Measurements from ENCODE around the gene ADRA1B.
"Not testable (repeated sequence)": the region's sequence is repeated elsewhere in the genome, so short reads cannot be mapped to it uniquely, and the experiment has no call there.

The ADRA1B gene

DNA sequence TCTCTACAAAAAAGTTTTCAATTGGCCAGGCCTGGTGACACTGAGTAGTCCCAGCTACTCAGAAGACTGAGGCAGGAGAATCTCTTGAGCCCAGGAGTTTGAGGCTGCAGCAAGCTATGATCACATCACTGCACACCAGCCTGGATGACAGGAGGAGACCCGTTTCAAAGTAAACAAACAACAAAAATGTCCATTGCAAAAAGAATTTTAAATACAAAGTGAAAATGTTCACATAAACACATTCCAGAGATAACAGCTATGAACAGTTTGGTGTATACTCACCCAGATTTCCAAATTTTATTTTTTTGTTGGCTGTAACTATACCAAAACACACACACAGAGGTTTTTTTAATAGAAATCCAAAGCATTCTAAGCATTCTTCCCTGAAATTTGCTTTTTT, 39.8 kb downstream of the ADRA1B start:
- in situ Hi-C loops (cut with HindIII; ENCODE audit: low sequenced_read_pairs): no loop called here
- no peak for DNase-seq (ENCODE audit: low read depth)
- TF ChIP-seq, protein P1, sequence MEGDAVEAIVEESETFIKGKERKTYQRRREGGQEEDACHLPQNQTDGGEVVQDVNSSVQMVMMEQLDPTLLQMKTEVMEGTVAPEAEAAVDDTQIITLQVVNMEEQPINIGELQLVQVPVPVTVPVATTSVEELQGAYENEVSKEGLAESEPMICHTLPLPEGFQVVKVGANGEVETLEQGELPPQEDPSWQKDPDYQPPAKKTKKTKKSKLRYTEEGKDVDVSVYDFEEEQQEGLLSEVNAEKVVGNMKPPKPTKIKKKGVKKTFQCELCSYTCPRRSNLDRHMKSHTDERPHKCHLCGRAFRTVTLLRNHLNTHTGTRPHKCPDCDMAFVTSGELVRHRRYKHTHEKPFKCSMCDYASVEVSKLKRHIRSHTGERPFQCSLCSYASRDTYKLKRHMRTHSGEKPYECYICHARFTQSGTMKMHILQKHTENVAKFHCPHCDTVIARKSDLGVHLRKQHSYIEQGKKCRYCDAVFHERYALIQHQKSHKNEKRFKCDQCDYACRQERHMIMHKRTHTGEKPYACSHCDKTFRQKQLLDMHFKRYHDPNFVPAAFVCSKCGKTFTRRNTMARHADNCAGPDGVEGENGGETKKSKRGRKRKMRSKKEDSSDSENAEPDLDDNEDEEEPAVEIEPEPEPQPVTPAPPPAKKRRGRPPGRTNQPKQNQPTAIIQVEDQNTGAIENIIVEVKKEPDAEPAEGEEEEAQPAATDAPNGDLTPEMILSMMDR (IDR thresholded peaks at IDR 0.05; ENCODE audit: low read depth, low read length, missing control alignments): no peak
- no peak overlapping the region for H3K4me3 ChIP-seq (ENCODE audit: low read depth, low read length)

DNA sequence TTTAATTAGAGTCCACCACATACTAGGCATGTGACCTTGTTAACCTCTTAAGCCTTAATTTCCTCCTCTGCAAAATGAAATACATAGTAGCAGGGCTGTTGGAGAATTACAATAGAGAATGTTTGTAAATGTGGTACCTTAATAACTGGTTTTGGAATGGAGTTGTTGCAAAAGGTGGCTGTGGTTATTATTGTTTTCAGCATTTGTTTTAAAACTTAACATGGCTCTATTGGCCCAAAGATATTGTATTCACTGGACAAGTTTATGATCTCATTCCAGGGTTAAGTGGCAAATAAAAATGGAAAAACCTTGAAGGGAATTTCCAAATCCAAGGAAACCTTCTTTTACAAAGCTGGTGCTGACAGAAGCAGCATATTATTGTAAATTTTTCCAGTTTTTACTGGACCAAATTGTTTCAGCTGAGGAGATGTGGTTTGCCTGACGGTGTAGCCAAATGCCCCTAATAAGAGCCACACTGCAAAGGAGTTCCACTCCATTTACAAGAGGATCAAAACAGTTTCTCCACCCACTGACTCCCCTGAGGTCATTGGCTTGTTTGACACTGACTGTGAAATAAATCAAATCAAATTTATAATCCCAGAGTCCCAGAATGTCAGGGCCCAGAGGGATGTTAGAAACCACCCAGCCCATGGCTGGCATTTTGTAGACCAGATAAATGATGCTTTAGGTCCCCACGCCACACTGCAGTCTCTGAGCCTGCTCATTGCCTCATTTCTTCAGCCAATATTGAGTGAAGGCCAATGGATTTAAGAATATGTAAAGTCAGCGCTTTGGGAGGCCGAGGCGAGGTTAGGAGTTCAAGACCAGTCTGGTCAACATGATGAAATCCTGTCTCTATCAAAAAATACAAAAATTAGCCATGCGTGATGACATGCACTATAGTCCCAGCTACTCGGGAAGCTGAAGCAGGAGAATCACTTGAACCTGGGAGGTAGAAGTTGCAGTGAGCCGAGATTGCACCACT, 45.2 kb downstream of the ADRA1B start:
- in situ Hi-C loops (cut with HindIII; ENCODE audit: low sequenced_read_pairs): no loop called here
- no peak overlapping the region for H3K4me3 ChIP-seq (ENCODE audit: low read depth, low read length)
- TF ChIP-seq, protein P1 (IDR thresholded peaks at IDR 0.05; ENCODE audit: low read depth, low read length, missing control alignments): no peak

DNA sequence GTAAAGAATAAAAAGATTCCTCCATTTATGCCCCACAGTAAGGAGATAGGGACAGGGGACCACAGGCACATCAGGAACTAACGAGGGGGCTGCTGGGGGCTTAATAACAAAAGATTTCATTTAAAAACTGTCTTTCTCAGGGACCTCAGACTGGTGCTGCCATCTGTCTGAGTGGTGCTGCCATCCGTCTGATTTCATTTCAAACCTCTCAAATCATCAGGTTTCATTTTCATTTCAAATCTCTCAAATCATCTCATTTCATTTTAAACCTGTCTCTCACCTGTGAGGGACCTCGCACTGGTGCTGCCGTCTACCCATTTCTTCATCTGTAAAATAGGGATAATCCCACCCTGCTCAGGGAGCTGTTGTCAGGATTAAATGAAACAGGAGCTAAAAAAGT, 45.9 kb downstream of the ADRA1B start:
- no peak for DNase-seq (ENCODE audit: low read depth)
- in situ Hi-C loops (cut with HindIII; ENCODE audit: low sequenced_read_pairs): no loop called here
- TF ChIP-seq, protein P1 (IDR thresholded peaks at IDR 0.05; ENCODE audit: low read depth, low read length, missing control alignments): no peak
- H3K4me3 ChIP-seq (ENCODE audit: low read depth, low read length): no peak overlapping the region

More for the DNA sequence above, 45.2 kb downstream of the ADRA1B start:
- DNase-seq (ENCODE audit: low read depth): no peak

DNA sequence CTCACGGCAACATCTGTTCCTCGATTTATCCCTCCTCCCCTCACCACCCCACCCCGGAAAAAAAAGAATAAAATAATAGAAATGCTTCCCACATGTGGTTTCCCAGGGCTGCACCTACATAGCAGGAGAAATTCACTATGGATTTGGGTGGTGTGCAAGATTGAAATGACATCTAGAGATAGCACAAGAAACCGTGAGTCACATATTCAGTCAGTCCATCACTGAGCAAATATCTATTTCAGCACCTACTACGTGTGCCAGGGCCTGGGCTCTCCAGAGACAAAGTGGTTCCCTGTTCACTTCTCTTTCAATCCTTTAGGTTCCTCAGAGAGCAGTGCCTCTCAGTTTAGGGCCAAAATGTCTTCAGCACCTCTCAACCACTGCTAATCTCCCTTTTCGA, 47.7 kb downstream of the ADRA1B start:
- no peak for DNase-seq (ENCODE audit: low read depth)
- no peak overlapping the region for H3K4me3 ChIP-seq (ENCODE audit: low read depth, low read length)
- in situ Hi-C loops (cut with HindIII; ENCODE audit: low sequenced_read_pairs): no loop called here
- TF ChIP-seq, protein P1 (IDR thresholded peaks at IDR 0.05; ENCODE audit: low read depth, low read length, missing control alignments): no peak

DNA sequence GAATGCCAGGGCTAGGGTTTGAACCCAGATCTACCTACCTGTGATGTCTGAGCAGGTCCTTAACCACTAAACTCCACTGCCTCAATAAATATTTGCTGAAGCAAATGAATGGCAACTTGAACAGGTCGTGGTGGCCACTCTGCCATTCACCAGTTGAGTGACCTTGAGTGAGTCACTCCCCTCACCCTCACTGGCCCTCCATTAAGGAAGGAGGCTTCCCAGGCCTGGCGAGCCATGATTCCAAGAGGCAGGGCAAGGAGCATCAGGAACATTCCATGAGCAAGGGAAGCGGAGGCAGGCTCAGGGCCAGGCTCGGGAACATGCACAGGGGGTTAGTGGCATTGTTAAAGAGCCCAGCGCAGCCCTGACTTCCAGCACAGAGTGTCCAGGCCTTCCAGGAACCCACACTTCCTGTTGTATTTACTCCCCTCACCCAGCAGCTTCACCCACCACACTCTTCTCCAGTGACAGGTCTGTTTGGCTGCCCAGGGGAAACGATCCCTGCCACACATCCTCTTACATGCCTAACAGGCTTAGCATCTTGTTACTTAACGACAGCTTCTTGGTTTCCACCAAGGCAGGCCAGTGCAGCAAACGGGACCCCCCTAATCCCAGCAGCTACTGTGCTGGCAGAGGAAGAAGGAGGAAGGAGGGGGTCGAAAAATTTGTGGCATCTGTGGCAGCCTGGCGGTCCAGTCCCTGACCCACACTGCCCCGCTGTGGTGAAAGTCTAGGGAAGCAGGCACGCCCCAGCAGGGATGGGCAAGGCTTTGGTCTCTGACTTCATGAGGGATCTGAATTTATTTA, 49.0 kb downstream of the ADRA1B start:
- TF ChIP-seq, protein P1 (IDR thresholded peaks at IDR 0.05; ENCODE audit: low read depth, low read length, missing control alignments): peak; percentile 78
- in situ Hi-C loops (cut with HindIII; ENCODE audit: low sequenced_read_pairs): no loop called here
- no peak for DNase-seq (ENCODE audit: low read depth)
- no peak overlapping the region for H3K4me3 ChIP-seq (ENCODE audit: low read depth, low read length)

DNA sequence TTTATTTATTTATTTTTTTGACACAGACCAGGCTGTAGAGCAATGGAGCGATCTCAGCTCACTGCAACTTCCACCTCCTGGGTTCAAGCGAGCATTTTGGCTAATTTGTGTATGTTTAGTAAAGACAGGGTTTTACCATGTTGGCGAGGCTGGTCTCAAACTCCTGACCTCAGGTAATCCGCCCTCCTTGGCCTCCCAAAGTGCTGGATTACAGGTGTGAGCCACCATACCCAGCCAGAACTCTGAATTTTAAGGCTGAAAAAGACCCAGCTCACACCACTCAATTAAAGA, 49.5 kb downstream of the ADRA1B start:
- DNase-seq (ENCODE audit: low read depth); in situ Hi-C loops (cut with HindIII; ENCODE audit: low sequenced_read_pairs); H3K4me3 ChIP-seq (ENCODE audit: low read depth, low read length): not testable (repeated sequence)

DNA sequence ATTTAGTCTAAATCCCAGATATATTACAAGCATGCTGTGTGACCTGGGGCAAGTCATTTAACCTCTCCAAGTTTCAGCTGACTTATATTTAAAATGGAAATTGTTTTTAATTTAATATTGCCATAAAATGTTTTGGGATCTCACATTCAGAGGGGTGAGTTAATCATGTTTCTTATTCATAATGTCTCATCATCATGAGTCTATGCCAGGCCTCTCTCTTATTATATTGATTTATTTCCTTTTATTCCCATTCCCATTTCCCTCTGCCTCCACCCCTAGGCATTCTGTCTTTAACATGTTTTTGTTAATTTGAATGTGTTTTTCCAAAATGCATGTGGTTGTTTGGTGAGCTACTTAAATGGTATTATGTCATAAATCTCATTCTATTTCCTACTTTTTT, 53.7 kb downstream of the ADRA1B start:
- no peak for DNase-seq (ENCODE audit: low read depth)
- TF ChIP-seq, protein P1 (IDR thresholded peaks at IDR 0.05; ENCODE audit: low read depth, low read length, missing control alignments): no peak
- no peak overlapping the region for H3K4me3 ChIP-seq (ENCODE audit: low read depth, low read length)
- in situ Hi-C loops (cut with HindIII; ENCODE audit: low sequenced_read_pairs): no loop called here

All from astrocyte of the cerebellum (primary cell).